ENCODE measurements around the gene ARL2BP. TPM values are rescaled to one million over a fixed set of nuclear protein-coding genes. Genes with fewer than 3 reads are reported as not detected.

ARL2BP gene
- total RNA-seq, 1 donor: 85.8 TPM

DNA sequence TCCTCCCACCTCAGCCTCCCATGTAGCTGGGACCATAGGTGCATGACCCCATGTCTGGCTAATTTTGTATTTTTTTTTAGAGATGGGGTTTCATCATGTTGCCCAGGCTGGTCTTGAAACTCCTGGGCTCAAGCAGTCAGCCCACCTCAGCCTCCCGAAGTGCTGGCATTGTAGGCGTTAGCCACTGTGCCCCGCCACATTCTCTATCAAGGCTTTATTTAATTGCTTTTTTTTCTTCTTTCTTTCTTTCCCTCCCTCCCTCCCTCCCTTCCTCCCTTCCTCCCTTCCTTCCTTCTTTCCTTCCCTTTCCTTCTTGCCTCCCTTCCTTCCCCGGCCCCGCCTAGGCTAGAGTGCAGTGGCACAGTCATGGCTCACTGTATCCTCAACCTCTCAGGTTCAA lies 35.3 kb upstream of the ARL2BP start:
- Histone ChIP-seq H3K27ac (ENCODE audit: low read depth, low read length) (no peak overlapping the region), H3K27me3 (ENCODE audit: insufficient read depth, low read length) (no peaks in the 10 kb centered on the region), H3K9me3 (ENCODE audit: low read depth, low read length) (no peaks in the 10 kb centered on the region), H3K36me3 (ENCODE audit: insufficient read depth, low read length) (peaks cover 60% of the 10 kb centered on the region), H3K4me1 (ENCODE audit: insufficient read depth, low read length) (no peaks in the 10 kb centered on the region), H3K4me2 (ENCODE audit: insufficient read depth, low read length) (no peak overlapping the region), H3K79me2 (ENCODE audit: insufficient read depth, low read length) (peaks cover 13% of the 10 kb centered on the region), H4K20me1 (ENCODE audit: insufficient read depth, low read length) (no peaks in the 10 kb centered on the region), H2AFZ (ENCODE audit: low read length) (no peak overlapping the region), H3K4me3 (ENCODE audit: insufficient read depth, low read length) (no peak overlapping the region)
- TF ChIP-seq, protein P1, sequence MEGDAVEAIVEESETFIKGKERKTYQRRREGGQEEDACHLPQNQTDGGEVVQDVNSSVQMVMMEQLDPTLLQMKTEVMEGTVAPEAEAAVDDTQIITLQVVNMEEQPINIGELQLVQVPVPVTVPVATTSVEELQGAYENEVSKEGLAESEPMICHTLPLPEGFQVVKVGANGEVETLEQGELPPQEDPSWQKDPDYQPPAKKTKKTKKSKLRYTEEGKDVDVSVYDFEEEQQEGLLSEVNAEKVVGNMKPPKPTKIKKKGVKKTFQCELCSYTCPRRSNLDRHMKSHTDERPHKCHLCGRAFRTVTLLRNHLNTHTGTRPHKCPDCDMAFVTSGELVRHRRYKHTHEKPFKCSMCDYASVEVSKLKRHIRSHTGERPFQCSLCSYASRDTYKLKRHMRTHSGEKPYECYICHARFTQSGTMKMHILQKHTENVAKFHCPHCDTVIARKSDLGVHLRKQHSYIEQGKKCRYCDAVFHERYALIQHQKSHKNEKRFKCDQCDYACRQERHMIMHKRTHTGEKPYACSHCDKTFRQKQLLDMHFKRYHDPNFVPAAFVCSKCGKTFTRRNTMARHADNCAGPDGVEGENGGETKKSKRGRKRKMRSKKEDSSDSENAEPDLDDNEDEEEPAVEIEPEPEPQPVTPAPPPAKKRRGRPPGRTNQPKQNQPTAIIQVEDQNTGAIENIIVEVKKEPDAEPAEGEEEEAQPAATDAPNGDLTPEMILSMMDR (IDR thresholded peaks at IDR 0.05; ENCODE audit: extremely low read depth, low read depth, low read length): no peak
- no peak for DNase-seq (ENCODE audit: insufficient read length, low spot score, missing footprints)

DNA sequence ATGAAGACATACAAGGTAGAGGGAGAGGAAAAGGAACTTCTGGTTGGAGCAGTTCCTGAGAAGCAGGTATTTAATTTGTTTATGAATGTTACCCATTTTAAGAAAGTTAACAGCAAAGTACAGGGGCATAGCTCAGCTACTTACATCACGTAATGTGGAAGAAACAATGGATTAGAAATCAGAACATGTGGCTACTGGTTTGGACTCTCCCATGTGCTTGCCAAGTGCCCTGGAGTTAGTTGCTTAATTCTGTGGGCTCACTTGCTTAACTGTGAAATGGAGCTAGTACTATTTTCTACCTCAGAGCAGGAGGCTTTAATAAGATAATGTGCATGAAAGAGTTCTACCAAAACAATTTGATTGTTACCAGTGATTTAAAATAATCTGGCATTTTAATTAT lies 31.6 kb upstream of the ARL2BP start:
- H3K4me2 ChIP-seq (ENCODE audit: insufficient read depth, low read length): no peak overlapping the region
- DNase-seq (ENCODE audit: insufficient read length, low spot score, missing footprints): no peak
- peaks cover 17% of the 10 kb centered on the region for H3K9me3 ChIP-seq (ENCODE audit: low read depth, low read length)
- H3K4me3 ChIP-seq (ENCODE audit: insufficient read depth, low read length): no peak overlapping the region
- no peak overlapping the region for H2AFZ ChIP-seq (ENCODE audit: low read length)
- no peaks in the 10 kb centered on the region for H3K4me1 ChIP-seq (ENCODE audit: insufficient read depth, low read length)
- no peak overlapping the region for H3K27ac ChIP-seq (ENCODE audit: low read depth, low read length)
- no peaks in the 10 kb centered on the region for H4K20me1 ChIP-seq (ENCODE audit: insufficient read depth, low read length)
- H3K27me3 ChIP-seq (ENCODE audit: insufficient read depth, low read length): no peaks in the 10 kb centered on the region
- TF ChIP-seq, protein P1 (IDR thresholded peaks at IDR 0.05; ENCODE audit: extremely low read depth, low read depth, low read length): no peak
- no peaks in the 10 kb centered on the region for H3K79me2 ChIP-seq (ENCODE audit: insufficient read depth, low read length)
- peaks cover 69% of the 10 kb centered on the region for H3K36me3 ChIP-seq (ENCODE audit: insufficient read depth, low read length)

DNA sequence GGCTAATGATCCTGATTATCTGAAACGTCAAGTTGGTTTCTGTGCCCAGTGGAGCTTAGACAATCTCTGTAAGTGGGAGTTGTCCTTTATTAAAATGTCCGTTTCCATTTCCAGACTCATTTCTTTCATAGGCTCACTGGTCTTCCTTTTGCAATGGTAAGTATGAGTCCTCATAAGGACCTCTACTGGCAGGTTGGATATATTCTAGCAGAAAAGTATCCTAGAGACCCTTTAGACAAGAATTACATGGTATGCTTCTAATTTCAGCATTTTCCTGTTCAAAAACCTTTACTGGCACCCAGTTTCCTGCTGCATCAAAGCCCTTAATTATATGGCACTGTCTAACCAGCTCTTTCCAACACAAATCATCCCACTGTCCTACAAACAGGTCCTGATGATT lies 28.1 kb upstream of the ARL2BP start:
- Histone ChIP-seq H2AFZ (ENCODE audit: low read length) (no peak overlapping the region), H3K36me3 (ENCODE audit: insufficient read depth, low read length) (peaks cover 73% of the 10 kb centered on the region), H3K27ac (ENCODE audit: low read depth, low read length) (no peak overlapping the region), H3K27me3 (ENCODE audit: insufficient read depth, low read length) (no peaks in the 10 kb centered on the region), H3K4me2 (ENCODE audit: insufficient read depth, low read length) (no peak overlapping the region), H3K79me2 (ENCODE audit: insufficient read depth, low read length) (no peaks in the 10 kb centered on the region), H4K20me1 (ENCODE audit: insufficient read depth, low read length) (no peaks in the 10 kb centered on the region), H3K4me1 (ENCODE audit: insufficient read depth, low read length) (no peaks in the 10 kb centered on the region), H3K4me3 (ENCODE audit: insufficient read depth, low read length) (no peak overlapping the region), H3K9me3 (ENCODE audit: low read depth, low read length) (peaks cover 17% of the 10 kb centered on the region)
- no peak for DNase-seq (ENCODE audit: insufficient read length, low spot score, missing footprints)
- TF ChIP-seq, protein P1 (IDR thresholded peaks at IDR 0.05; ENCODE audit: extremely low read depth, low read depth, low read length): no peak

DNA sequence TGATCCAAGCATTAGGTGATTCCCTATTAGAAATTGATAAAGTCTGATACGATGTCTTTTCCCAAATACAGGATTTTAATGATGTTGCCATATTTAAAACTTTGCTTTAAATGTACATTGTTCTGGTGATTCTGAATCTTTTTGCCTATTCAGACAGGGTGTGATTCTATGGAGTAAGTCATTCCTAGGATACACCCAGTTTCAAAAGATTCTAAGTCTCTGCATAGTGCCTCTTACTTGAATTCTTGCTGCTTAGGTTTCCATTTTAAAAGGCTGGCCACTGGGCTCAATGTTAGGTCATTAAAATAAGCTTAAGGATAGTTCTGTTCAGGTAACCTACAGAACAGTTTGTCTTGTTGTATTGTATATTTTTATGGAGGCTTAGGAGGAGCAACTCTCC lies 22.0 kb upstream of the ARL2BP start:
- no peak overlapping the region for H2AFZ ChIP-seq (ENCODE audit: low read length)
- DNase-seq (ENCODE audit: insufficient read length, low spot score, missing footprints): no peak
- no peaks in the 10 kb centered on the region for H3K27me3 ChIP-seq (ENCODE audit: insufficient read depth, low read length)
- H3K79me2 ChIP-seq (ENCODE audit: insufficient read depth, low read length): no peaks in the 10 kb centered on the region
- peaks cover 66% of the 10 kb centered on the region for H3K36me3 ChIP-seq (ENCODE audit: insufficient read depth, low read length)
- H3K27ac ChIP-seq (ENCODE audit: low read depth, low read length): no peak overlapping the region
- peaks cover 4% of the 10 kb centered on the region for H3K4me1 ChIP-seq (ENCODE audit: insufficient read depth, low read length)
- TF ChIP-seq, protein P1 (IDR thresholded peaks at IDR 0.05; ENCODE audit: extremely low read depth, low read depth, low read length): no peak
- no peaks in the 10 kb centered on the region for H3K9me3 ChIP-seq (ENCODE audit: low read depth, low read length)
- H3K4me2 ChIP-seq (ENCODE audit: insufficient read depth, low read length): no peak overlapping the region
- no peaks in the 10 kb centered on the region for H4K20me1 ChIP-seq (ENCODE audit: insufficient read depth, low read length)
- no peak overlapping the region for H3K4me3 ChIP-seq (ENCODE audit: insufficient read depth, low read length)
